T1000 (cell line): ENCODE results near the gene OAT.

Source experiments
- DNase-seq: peaks from one replicate; lab custom pipeline; 2025; ENCODE audit warnings: mixed read lengths; lab: John Stamatoyannopoulos, UW

The OAT gene

DNA sequence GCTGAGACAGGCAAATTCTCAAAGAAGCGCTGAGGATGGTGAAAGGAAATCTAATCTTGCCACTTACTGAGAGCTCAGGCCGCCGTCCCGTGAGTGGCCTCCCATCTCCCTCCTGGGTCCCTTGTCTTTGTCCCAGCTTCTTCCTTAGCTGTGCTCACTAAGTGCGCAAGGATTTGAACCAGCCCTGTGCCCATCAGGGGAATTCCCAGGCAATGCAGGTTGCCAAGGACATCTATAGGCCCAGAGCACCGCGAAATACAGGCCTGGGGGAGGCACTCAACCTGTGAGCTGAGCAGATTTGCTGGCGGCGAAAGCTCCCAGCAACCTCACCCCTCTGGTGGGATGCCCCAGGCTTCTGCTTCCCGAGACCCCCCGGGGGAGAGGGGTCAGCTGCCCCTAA is 64.8 kb downstream of the OAT start:
- DNase-seq = no peak

DNA sequence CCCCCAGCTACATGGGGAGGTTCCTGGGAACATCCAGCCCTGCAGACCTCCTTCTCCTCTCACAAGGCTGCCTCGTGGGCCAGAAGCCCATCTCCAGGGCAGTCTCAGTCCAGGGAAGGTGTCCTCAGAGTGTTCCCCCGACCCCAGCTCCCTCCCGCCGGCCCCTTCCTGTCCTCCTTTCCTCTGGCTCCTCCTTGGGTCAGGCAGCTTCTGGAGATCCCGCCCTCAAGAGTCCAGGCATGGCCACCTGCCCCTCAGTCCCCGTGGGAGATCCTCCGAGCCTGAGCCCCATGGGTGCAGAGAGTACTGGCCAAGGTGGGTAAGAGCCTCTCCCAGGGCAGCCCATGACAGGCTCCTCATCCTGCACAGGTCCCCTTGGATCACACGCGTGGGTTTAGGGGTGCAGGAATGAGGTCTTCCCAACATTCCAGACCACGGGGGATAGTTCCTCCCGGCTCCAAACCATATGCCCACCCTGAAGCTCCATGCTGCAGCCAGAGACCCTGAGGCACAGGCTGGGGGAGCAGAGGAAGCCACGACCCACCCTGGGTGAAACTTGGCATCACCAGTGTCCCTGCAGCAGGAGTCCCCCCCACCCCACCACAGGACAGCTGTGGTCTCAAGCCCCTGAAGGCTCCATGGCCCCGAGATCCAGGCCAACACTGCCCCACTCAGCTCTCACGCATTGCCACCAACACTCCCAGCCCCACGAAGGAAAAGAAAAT is 65.5 kb downstream of the OAT start:
- DNase-seq = no peak

DNA sequence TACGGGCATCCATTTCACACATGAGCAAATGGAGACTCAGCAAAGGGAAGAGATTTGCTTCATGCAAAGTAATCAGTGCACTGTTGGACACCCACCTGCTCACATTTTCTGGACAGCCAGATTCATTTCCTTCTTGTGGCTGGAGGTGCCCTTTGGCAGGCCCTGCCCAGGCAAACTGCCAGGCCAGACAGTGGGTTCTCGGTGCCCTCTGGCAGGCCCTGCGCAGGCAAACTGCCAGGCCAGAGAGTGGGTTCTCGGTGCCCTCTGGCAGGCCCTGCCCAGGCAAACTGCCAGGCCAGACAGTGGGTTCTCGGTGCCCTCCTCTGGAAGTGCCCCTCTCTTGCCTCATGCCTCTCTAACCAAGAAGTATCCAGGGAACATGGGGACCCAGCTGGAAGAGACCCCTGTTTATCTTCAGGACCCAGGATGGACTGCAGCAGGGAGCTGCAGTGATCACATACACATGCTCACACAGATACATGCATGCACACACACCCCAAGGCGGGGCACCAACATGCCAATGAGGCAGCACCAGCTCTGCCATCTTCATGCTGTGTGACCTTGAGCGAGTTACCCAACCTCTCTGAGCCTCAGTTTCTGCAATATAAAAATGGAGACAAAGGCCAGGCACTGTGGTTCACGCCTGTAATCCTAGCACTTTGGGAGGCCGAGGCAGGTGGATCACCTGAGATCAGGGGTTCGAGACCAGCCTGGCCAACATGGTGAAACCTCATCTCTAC is 67.1 kb downstream of the OAT start:
- no peak for DNase-seq

GRCh38 chr10:124350806-124351205 is 67.9 kb downstream of the OAT start:
- no peak for DNase-seq

- no peak for DNase-seq
Observed at GRCh38 chr10:124349996-124350280, 68.8 kb downstream of the OAT start.

GRCh38 chr10:124349231-124349995 is 69.3 kb downstream of the OAT start:
- no peak for DNase-seq

GRCh38 chr10:124348801-124349200 is 69.9 kb downstream of the OAT start:
- DNase-seq = no peak

- DNase-seq = no peak
Observed at GRCh38 chr10:124347956-124348355, 70.8 kb downstream of the OAT start.
